SK-N-MC (cell line): ENCODE data around the gene KIF26A.

Experiments
- EZH2 ChIP-seq: fragments of 200-600 bp; sonication (generic); IDR thresholded peaks from one replicate; pipeline ENCODE4 v1.6.1; 2017; ENCODE audit warnings: antibody characterized with exemption
- FOXP2 ChIP-seq: optimal IDR thresholded peaks from 2 replicates; pipeline ENCODE3; 2011; ENCODE audit warnings: mild to moderate bottlenecking, moderate library complexity; ENCODE audit not compliant: insufficient read depth; ENCODE audit errors: extremely low read length, control extremely low read depth
- POLR2AphosphoS5 ChIP-seq: IDR thresholded peaks from 2 replicates; pipeline ENCODE4 v1.6.1; 2012; ENCODE audit warnings: mild to moderate bottlenecking, low read depth, low read length, borderline replicate concordance

- no peak for TF ChIP-seq POLR2AphosphoS5
- no peak for TF ChIP-seq EZH2
- no peak for TF ChIP-seq FOXP2
Observed at GRCh38 chr14:104181761-104182530, 43.6 kb downstream of the KIF26A start.
